HepG2 (cell line): ENCODE data around the gene ANKRD52. TPM values are rescaled to one million over a fixed set of nuclear protein-coding genes. Genes with fewer than 3 reads are reported as not detected.

Source experiments
- ATF7-NPFF ChIP-seq: sonication (generic); formaldehyde crosslinking; IDR thresholded peaks from 2 replicates; pipeline ENCODE4 v1.8.1; 2023; ENCODE audit warnings: mild to moderate bottlenecking, low read depth, missing genetic modification reagents, moderate library complexity
- CBFB ChIP-seq: sonication (generic); formaldehyde crosslinking; IDR thresholded peaks from 2 replicates; pipeline ENCODE4 v1.4.0; 2020; ENCODE audit warnings: missing genetic modification reagents
- GPN1 ChIP-seq: sonication (generic); formaldehyde crosslinking; IDR thresholded peaks from 2 replicates; pipeline ENCODE4 v1.5.1; 2020; ENCODE audit warnings: missing genetic modification reagents, borderline replicate concordance
- NFYC ChIP-seq: IDR thresholded peaks from 2 replicates; pipeline ENCODE4 v1.6.1; 2016; ENCODE audit warnings: missing genetic modification reagents, missing compliant biosample characterization
- POLR2AphosphoS2 ChIP-seq: IDR thresholded peaks from 2 replicates; pipeline ENCODE4 v1.6.1; 2011; ENCODE audit warnings: low read depth, low read length, improper control_type of control experiment
- RBM39 ChIP-seq: fragments of 200-400 bp; formaldehyde crosslinking; IDR thresholded peaks from one replicate; pipeline ENCODE4 v1.6.1; 2018; ENCODE audit warnings: antibody characterized with exemption, mild to moderate bottlenecking, low read depth, low read length; ENCODE audit not compliant: poor library complexity, severe bottlenecking
- SIN3A ChIP-seq: IDR thresholded peaks from 2 replicates; pipeline ENCODE4 v1.6.1; 2011; ENCODE audit warnings: low read depth, mild to moderate bottlenecking, control low read depth, low read length, borderline replicate concordance
- TARDBP ChIP-seq: sonication (generic); formaldehyde crosslinking; IDR thresholded peaks from 2 replicates; pipeline ENCODE4 v1.8.0; 2022; ENCODE audit warnings: mild to moderate bottlenecking, missing genetic modification reagents
- TCF7L2 ChIP-seq: IDR thresholded peaks from 2 replicates; pipeline ENCODE4 v1.6.1; 2011; ENCODE audit warnings: mild to moderate bottlenecking, low read depth, low read length, moderate library complexity
- XBP1 ChIP-seq: sonication (generic); formaldehyde crosslinking; IDR thresholded peaks from 2 replicates; pipeline ENCODE4 v1.5.0; 2020; ENCODE audit warnings: missing genetic modification reagents
- ZSCAN22 ChIP-seq: sonication (generic); formaldehyde crosslinking; IDR thresholded peaks from 2 replicates; pipeline ENCODE4 v1.4.0; 2020; ENCODE audit warnings: mild to moderate bottlenecking, missing genetic modification reagents
- polyA plus RNA-seq, 8 experiments: library from polyadenylated mRNA; depleted of rRNA in 3 of 8; stranded (reverse) in 7 of 8; unstranded in 1 of 8; fragments of >200 nt; fragmentation: Illumina TruSeq in 4 of 8; extraction: Trizol in 4 of 8; gene quantifications; 2 replicates each; pipeline versions ENCODE4 v1.2.1 to v1.2.3, GENCODE V29; 2011 to 2016; ENCODE audit warnings: low read depth in 4 of 8, missing spikeins in 1 of 8, mixed read lengths in 1 of 8; ENCODE audit not compliant: insufficient read depth in 1 of 8
- total RNA-seq, 5 experiments: library from RNA; depleted of rRNA; stranded (reverse); fragments of >200 nt; fragmentation: Illumina TruSeq; extraction: Trizol; gene quantifications; 2 replicates each; pipeline ENCODE4 v1.2.3, GENCODE V29; 2016; ENCODE audit warnings: low read depth in 1 of 5
- TF ChIP-seq, protein P1 (sequence below): IDR thresholded peaks from 2 replicates; pipeline ENCODE4 v1.6.1; 2016; ENCODE audit warnings: low read depth, missing genetic modification reagents, missing compliant biosample characterization
- TF ChIP-seq, protein P2 (sequence below): sonication (generic); formaldehyde crosslinking; IDR thresholded peaks from 2 replicates; pipeline ENCODE4 v1.5.1; 2020; ENCODE audit warnings: missing genetic modification reagents, mild to moderate bottlenecking, borderline replicate concordance
- TF ChIP-seq, protein P3 (sequence below): sonication (generic); formaldehyde crosslinking; IDR thresholded peaks from 2 replicates; pipeline ENCODE4 v1.5.1; 2020; ENCODE audit warnings: missing genetic modification reagents, mild to moderate bottlenecking, borderline replicate concordance
- TF ChIP-seq, protein P4 (sequence below): sonication (generic); formaldehyde crosslinking; conservative IDR thresholded peaks from 2 replicates; pipeline ENCODE4 v1.4.0; 2020; ENCODE audit warnings: missing genetic modification reagents
- TF ChIP-seq, protein P5 (sequence below): IDR thresholded peaks from 2 replicates; pipeline ENCODE4 v1.6.1; 2012; ENCODE audit warnings: inconsistent platforms

ANKRD52 gene
- total and polyA plus RNA-seq, 2 of the 13 experiments (the other 11 are each of a cell fraction or from before 2014, with no cell fraction given) = 7.8 to 9.2 TPM

DNA sequence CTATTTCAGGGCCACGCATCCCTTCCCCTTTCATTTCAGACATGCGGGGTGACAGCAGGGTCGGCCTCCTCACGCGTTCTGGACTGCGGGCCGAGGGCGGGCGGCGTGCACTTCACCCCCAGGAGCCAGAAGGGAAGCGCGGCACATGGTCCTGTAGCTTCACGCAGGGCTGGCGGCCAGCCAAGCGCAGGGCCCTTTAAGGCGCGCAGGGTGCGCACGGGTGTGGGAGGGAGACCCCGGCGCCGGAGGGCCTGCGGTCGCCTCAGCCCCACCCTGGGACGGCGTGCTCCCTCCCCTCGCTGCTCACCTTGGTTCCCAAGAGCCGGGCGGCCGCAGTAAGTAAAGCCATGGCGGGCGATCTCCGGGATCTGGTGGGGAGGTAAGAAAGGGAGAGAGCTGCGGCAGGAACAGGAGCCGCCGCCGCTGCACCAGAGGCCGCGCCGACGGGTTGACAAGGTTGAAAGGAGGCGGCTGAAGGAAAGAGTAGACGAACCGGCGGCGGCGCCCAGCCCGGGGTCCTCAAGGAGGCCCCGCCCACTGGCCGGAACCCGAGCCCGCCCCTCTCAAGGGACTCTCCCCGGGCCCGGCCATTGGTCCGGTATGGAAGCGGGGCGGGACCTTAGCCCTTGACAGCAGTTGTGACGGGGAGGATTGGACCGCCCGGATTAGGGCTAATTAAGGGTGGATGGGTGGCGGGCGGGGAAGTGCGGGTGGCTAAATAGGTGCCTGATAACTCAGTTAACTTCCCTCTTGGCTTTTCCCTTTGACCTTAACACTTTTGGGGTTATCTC, 41.9 kb upstream of the ANKRD52 start, which contains the start of gene CS (continued):
- TF ChIP-seq, protein P1, sequence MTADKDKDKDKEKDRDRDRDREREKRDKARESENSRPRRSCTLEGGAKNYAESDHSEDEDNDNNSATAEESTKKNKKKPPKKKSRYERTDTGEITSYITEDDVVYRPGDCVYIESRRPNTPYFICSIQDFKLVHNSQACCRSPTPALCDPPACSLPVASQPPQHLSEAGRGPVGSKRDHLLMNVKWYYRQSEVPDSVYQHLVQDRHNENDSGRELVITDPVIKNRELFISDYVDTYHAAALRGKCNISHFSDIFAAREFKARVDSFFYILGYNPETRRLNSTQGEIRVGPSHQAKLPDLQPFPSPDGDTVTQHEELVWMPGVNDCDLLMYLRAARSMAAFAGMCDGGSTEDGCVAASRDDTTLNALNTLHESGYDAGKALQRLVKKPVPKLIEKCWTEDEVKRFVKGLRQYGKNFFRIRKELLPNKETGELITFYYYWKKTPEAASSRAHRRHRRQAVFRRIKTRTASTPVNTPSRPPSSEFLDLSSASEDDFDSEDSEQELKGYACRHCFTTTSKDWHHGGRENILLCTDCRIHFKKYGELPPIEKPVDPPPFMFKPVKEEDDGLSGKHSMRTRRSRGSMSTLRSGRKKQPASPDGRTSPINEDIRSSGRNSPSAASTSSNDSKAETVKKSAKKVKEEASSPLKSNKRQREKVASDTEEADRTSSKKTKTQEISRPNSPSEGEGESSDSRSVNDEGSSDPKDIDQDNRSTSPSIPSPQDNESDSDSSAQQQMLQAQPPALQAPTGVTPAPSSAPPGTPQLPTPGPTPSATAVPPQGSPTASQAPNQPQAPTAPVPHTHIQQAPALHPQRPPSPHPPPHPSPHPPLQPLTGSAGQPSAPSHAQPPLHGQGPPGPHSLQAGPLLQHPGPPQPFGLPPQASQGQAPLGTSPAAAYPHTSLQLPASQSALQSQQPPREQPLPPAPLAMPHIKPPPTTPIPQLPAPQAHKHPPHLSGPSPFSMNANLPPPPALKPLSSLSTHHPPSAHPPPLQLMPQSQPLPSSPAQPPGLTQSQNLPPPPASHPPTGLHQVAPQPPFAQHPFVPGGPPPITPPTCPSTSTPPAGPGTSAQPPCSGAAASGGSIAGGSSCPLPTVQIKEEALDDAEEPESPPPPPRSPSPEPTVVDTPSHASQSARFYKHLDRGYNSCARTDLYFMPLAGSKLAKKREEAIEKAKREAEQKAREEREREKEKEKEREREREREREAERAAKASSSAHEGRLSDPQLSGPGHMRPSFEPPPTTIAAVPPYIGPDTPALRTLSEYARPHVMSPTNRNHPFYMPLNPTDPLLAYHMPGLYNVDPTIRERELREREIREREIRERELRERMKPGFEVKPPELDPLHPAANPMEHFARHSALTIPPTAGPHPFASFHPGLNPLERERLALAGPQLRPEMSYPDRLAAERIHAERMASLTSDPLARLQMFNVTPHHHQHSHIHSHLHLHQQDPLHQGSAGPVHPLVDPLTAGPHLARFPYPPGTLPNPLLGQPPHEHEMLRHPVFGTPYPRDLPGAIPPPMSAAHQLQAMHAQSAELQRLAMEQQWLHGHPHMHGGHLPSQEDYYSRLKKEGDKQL (CRISPR knock-in tag) = no peak
- peak; percentile 74 for TF ChIP-seq CBFB
- TF ChIP-seq XBP1 (CRISPR knock-in tag) = no peak
- peak; percentile 27; the same call in 1 of the 2 replicates for TF ChIP-seq ATF7-NPFF
- TF ChIP-seq SIN3A = no peak; the same call in 1 of the 2 replicates
- TF ChIP-seq, protein P2, sequence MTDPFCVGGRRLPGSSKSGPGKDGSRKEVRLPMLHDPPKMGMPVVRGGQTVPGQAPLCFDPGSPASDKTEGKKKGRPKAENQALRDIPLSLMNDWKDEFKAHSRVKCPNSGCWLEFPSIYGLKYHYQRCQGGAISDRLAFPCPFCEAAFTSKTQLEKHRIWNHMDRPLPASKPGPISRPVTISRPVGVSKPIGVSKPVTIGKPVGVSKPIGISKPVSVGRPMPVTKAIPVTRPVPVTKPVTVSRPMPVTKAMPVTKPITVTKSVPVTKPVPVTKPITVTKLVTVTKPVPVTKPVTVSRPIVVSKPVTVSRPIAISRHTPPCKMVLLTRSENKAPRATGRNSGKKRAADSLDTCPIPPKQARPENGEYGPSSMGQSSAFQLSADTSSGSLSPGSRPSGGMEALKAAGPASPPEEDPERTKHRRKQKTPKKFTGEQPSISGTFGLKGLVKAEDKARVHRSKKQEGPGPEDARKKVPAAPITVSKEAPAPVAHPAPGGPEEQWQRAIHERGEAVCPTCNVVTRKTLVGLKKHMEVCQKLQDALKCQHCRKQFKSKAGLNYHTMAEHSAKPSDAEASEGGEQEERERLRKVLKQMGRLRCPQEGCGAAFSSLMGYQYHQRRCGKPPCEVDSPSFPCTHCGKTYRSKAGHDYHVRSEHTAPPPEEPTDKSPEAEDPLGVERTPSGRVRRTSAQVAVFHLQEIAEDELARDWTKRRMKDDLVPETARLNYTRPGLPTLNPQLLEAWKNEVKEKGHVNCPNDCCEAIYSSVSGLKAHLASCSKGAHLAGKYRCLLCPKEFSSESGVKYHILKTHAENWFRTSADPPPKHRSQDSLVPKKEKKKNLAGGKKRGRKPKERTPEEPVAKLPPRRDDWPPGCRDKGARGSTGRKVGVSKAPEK (CRISPR knock-in tag) = no peak
- TF ChIP-seq ZSCAN22 (CRISPR knock-in tag) = peak; percentile 65; the same call in 1 of the 2 replicates
- TF ChIP-seq NFYC (CRISPR knock-in tag) = peak; percentile 87
- peak; percentile 91 for TF ChIP-seq RBM39
- TF ChIP-seq TCF7L2 = no peak
- TF ChIP-seq, protein P3, sequence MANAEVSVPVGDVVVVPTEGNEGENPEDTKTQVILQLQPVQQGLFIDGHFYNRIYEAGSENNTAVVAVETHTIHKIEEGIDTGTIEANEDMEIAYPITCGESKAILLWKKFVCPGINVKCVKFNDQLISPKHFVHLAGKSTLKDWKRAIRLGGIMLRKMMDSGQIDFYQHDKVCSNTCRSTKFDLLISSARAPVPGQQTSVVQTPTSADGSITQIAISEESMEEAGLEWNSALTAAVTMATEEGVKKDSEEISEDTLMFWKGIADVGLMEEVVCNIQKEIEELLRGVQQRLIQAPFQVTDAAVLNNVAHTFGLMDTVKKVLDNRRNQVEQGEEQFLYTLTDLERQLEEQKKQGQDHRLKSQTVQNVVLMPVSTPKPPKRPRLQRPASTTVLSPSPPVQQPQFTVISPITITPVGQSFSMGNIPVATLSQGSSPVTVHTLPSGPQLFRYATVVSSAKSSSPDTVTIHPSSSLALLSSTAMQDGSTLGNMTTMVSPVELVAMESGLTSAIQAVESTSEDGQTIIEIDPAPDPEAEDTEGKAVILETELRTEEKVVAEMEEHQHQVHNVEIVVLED = peak; percentile 59; the same call in 1 of the 2 replicates
- TF ChIP-seq GPN1 (CRISPR knock-in tag) = no peak
- TF ChIP-seq, protein P4, sequence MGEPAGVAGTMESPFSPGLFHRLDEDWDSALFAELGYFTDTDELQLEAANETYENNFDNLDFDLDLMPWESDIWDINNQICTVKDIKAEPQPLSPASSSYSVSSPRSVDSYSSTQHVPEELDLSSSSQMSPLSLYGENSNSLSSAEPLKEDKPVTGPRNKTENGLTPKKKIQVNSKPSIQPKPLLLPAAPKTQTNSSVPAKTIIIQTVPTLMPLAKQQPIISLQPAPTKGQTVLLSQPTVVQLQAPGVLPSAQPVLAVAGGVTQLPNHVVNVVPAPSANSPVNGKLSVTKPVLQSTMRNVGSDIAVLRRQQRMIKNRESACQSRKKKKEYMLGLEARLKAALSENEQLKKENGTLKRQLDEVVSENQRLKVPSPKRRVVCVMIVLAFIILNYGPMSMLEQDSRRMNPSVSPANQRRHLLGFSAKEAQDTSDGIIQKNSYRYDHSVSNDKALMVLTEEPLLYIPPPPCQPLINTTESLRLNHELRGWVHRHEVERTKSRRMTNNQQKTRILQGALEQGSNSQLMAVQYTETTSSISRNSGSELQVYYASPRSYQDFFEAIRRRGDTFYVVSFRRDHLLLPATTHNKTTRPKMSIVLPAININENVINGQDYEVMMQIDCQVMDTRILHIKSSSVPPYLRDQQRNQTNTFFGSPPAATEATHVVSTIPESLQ (CRISPR knock-in tag) = no peak
- TF ChIP-seq, protein P5, sequence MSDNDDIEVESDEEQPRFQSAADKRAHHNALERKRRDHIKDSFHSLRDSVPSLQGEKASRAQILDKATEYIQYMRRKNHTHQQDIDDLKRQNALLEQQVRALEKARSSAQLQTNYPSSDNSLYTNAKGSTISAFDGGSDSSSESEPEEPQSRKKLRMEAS = peak; percentile 94
- 0 out of 2 replicates have a peak, but pooled peaks have one; percentile 44 for TF ChIP-seq POLR2AphosphoS2
- peak; percentile 49 for TF ChIP-seq TARDBP (CRISPR knock-in tag)
